ENCODE data around the gene GAS7.

The GAS7 gene

GRCh38 chr17:9890124-9890523 is 308.3 kb downstream of the GAS7 start:
- Histone ChIP-seq H3K9me2 (ENCODE audit: low read depth, low read length) (no peaks in the 10 kb centered on the region), H2AFZ (ENCODE audit: low read length) (no peak overlapping the region), H3K36me3 (ENCODE audit: insufficient read depth, low read length) (no peaks in the 10 kb centered on the region), H3F3A (ENCODE audit: insufficient read depth, low read length) (no peaks in the 10 kb centered on the region), H3K27me3 (ENCODE audit: insufficient read depth, low read length) (no peaks in the 10 kb centered on the region), H4K20me1 (ENCODE audit: insufficient read depth, low read length) (no peaks in the 10 kb centered on the region), H3K79me2 (ENCODE audit: insufficient read depth, low read length) (no peaks in the 10 kb centered on the region), H3K4me1 (ENCODE audit: insufficient read depth, low read length, severe bottlenecking) (no peaks in the 10 kb centered on the region), H3K4me2 (ENCODE audit: low read length) (no peak overlapping the region), H3K9me3 (ENCODE audit: low read length) (no peaks in the 10 kb centered on the region), H3K27ac (ENCODE audit: low read depth, low read length, poor library complexity, severe bottlenecking) (no peak overlapping the region), H3K4me3 (ENCODE audit: low read depth, low read length, poor library complexity, severe bottlenecking) (no peak overlapping the region), H3K9ac (ENCODE audit: low read length) (no peak overlapping the region)
- TF ChIP-seq EZH2 (IDR thresholded peaks at IDR 0.05; ENCODE audit: borderline replicate concordance, low read length) (no peak), CTCF (IDR thresholded peaks at IDR 0.05; ENCODE audit: low read length) (peak; percentile 66)

- Histone ChIP-seq H3K27ac (ENCODE audit: low read depth, low read length, poor library complexity, severe bottlenecking) (no peak overlapping the region), H3K27me3 (ENCODE audit: insufficient read depth, low read length) (no peaks in the 10 kb centered on the region), H2AFZ (ENCODE audit: low read length) (no peak overlapping the region), H3K4me3 (ENCODE audit: low read depth, low read length, poor library complexity, severe bottlenecking) (no peak overlapping the region), H3K9me2 (ENCODE audit: low read depth, low read length) (no peaks in the 10 kb centered on the region), H4K20me1 (ENCODE audit: insufficient read depth, low read length) (no peaks in the 10 kb centered on the region), H3K9ac (ENCODE audit: low read length) (no peak overlapping the region), H3K9me3 (ENCODE audit: low read length) (peaks cover 3% of the 10 kb centered on the region; the same call in 1 of the 2 replicates), H3K79me2 (ENCODE audit: insufficient read depth, low read length) (no peaks in the 10 kb centered on the region), H3F3A (ENCODE audit: insufficient read depth, low read length) (no peaks in the 10 kb centered on the region), H3K4me2 (ENCODE audit: low read length) (no peak overlapping the region), H3K4me1 (ENCODE audit: insufficient read depth, low read length, severe bottlenecking) (no peaks in the 10 kb centered on the region), H3K36me3 (ENCODE audit: insufficient read depth, low read length) (no peaks in the 10 kb centered on the region)
- TF ChIP-seq EZH2 (IDR thresholded peaks at IDR 0.05; ENCODE audit: borderline replicate concordance, low read length) (no peak), CTCF (IDR thresholded peaks at IDR 0.05; ENCODE audit: low read length) (no peak)
Observed at GRCh38 chr17:9887508-9887907, 310.9 kb downstream of the GAS7 start.

- H3K4me2 ChIP-seq (ENCODE audit: low read length), result no peak overlapping the region
Observed at GRCh38 chr17:9886141-9886930, 312.1 kb downstream of the GAS7 start.

More at GRCh38 chr17:9886141-9886930, 312.1 kb downstream of the GAS7 start:
- no peaks in the 10 kb centered on the region for H3K27me3 ChIP-seq (ENCODE audit: insufficient read depth, low read length)
- H3K79me2 ChIP-seq (ENCODE audit: insufficient read depth, low read length), result no peaks in the 10 kb centered on the region
- H3K4me1 ChIP-seq (ENCODE audit: insufficient read depth, low read length, severe bottlenecking), result no peaks in the 10 kb centered on the region
- no peak overlapping the region for H3K27ac ChIP-seq (ENCODE audit: low read depth, low read length, poor library complexity, severe bottlenecking)
- no peaks in the 10 kb centered on the region for H3F3A ChIP-seq (ENCODE audit: insufficient read depth, low read length)
- peaks cover 3% of the 10 kb centered on the region; the same call in 1 of the 2 replicates for H3K9me3 ChIP-seq (ENCODE audit: low read length)
- H3K9me2 ChIP-seq (ENCODE audit: low read depth, low read length), result no peaks in the 10 kb centered on the region
- H3K4me3 ChIP-seq (ENCODE audit: low read depth, low read length, poor library complexity, severe bottlenecking), result no peak overlapping the region
- H3K36me3 ChIP-seq (ENCODE audit: insufficient read depth, low read length), result no peaks in the 10 kb centered on the region
- no peaks in the 10 kb centered on the region for H4K20me1 ChIP-seq (ENCODE audit: insufficient read depth, low read length)
- no peak overlapping the region for H3K9ac ChIP-seq (ENCODE audit: low read length)
- H2AFZ ChIP-seq (ENCODE audit: low read length), result no peak overlapping the region
- no peak for TF ChIP-seq EZH2 (IDR thresholded peaks at IDR 0.05; ENCODE audit: borderline replicate concordance, low read length)
- no peak for TF ChIP-seq CTCF (IDR thresholded peaks at IDR 0.05; ENCODE audit: low read length)
